HG02610 (cell line): Measurements from ENCODE around the gene PEX14.

ENCODE experiments used
- ATAC-seq: cut with Tn5 transposase; IDR thresholded peaks from one replicate; pipeline ENCODE4 v1.9.1; 2021; ENCODE audit warnings: mild to moderate bottlenecking, moderate library complexity; ENCODE audit not compliant: unreplicated experiment

Gene PEX14

GRCh38 chr1:10589074-10589473 lies 114.3 kb downstream of the PEX14 start:
- ATAC-seq, result no peak

GRCh38 chr1:10591010-10591409 lies 116.3 kb downstream of the PEX14 start:
- no peak for ATAC-seq

- ATAC-seq, result no peak
Observed at GRCh38 chr1:10592373-10592772, 117.6 kb downstream of the PEX14 start.

GRCh38 chr1:10593750-10594149 lies 119.0 kb downstream of the PEX14 start:
- ATAC-seq, result no peak

GRCh38 chr1:10594595-10595223 lies 120.0 kb downstream of the PEX14 start:
- no peak for ATAC-seq

- no peak for ATAC-seq
Observed at GRCh38 chr1:10596780-10597179, 122.0 kb downstream of the PEX14 start.

GRCh38 chr1:10597492-10598388 lies 123.0 kb downstream of the PEX14 start:
- no peak for ATAC-seq

- no peak for ATAC-seq
Observed at GRCh38 chr1:10598389-10598702, 123.6 kb downstream of the PEX14 start.

- ATAC-seq, result no peak
Observed at GRCh38 chr1:10599194-10599861, 124.6 kb downstream of the PEX14 start.

- ATAC-seq, result no peak
Observed at GRCh38 chr1:10601342-10602070, 126.8 kb downstream of the PEX14 start.

GRCh38 chr1:10602936-10603335 lies 128.2 kb downstream of the PEX14 start:
- ATAC-seq, result no peak

- ATAC-seq, result no peak
Observed at GRCh38 chr1:10604966-10605365, 130.2 kb downstream of the PEX14 start.

GRCh38 chr1:10606064-10606463 lies 131.3 kb downstream of the PEX14 start:
- no peak for ATAC-seq

GRCh38 chr1:10607228-10607627 lies 132.5 kb downstream of the PEX14 start:
- ATAC-seq, result no peak

- ATAC-seq, result no peak
Observed at GRCh38 chr1:10608690-10609089, 133.9 kb downstream of the PEX14 start.

GRCh38 chr1:10610901-10611600 lies 136.3 kb downstream of the PEX14 start:
- ATAC-seq, result no peak

- no peak for ATAC-seq
Observed at GRCh38 chr1:10612436-10613160, 137.8 kb downstream of the PEX14 start.

- ATAC-seq, result no peak
Observed at GRCh38 chr1:10613340-10613739, 138.6 kb downstream of the PEX14 start.

GRCh38 chr1:10613861-10614260 lies 139.1 kb downstream of the PEX14 start:
- no peak for ATAC-seq
